T-cell (primary cell): ENCODE data around the gene PPIL4. TPM values are rescaled to one million over a fixed set of nuclear protein-coding genes. Genes with fewer than 3 reads are reported as not detected.
A peak's percentile ranks its signal among the peaks of the same experiment; 100 is the strongest.

Experiments
- ATAC-seq, 4 experiments: fragments of 200-7000 bp in 3 of 4; fragments of 150-1000 bp in 1 of 4; cut with Tn5 transposase; replicated peaks in 1 of 4; 1 replicate in 3 of 4; 2 replicates in 1 of 4; pipeline ENCODE4 v1.10.0; 2021; ENCODE audit warnings: moderate library complexity in 3 of 4, mild to moderate bottlenecking in 2 of 4, moderate number of reproducible peaks in 1 of 4
- CTCF ChIA-PET, 2 donors: fragments of 300-600 bp; sonication (Branson Sonifier 250); formaldehyde crosslinking; loops; one replicate each; lab custom pipeline; 2022; ENCODE audit warnings: antibody characterized with exemption in 2 of 2; lab: Charles Lee
- POLR2A ChIA-PET, 2 donors: fragments of 300-600 bp; sonication (Branson Sonifier 250); formaldehyde crosslinking; loops; one replicate each; lab custom pipeline; 2022; ENCODE audit warnings: antibody characterized with exemption in 2 of 2; lab: Charles Lee
- DNase-seq, 35 experiments: peaks; one replicate each; pipeline versions ENCODE4 v3.0.0 to v3.0.0-alpha.2; 2013 to 2023
- H3K27ac ChIP-seq: one replicate; pipeline ENCODE4 v1.5.1; 2013; ENCODE audit warnings: low read length
- H3K27me3 ChIP-seq, 2 experiments: replicated peaks in 1 of 2; 1 replicate in 1 of 2; 2 replicates in 1 of 2; pipeline versions ENCODE4 v1.6.1 to v1.7.0; 2013; ENCODE audit warnings: low read length in 1 of 2, mixed read lengths in 1 of 2; ENCODE audit not compliant: control insufficient read depth in 2 of 2, insufficient read depth in 2 of 2; ENCODE audit errors: extremely low read depth in 1 of 2
- H3K36me3 ChIP-seq, 2 donors: 1 replicate in 1 of 2; 2 replicates in 1 of 2; pipeline versions ENCODE4 v1.6.1 to v1.7.0; 2013; ENCODE audit warnings: low read length in 1 of 2; ENCODE audit not compliant: control insufficient read depth in 2 of 2, insufficient read depth in 1 of 2; ENCODE audit errors: extremely low read depth in 1 of 2
- H3K4me1 ChIP-seq, 2 experiments: 1 replicate in 1 of 2; 2 replicates in 1 of 2; pipeline versions ENCODE4 v1.6.1 to v1.7.0; 2013; ENCODE audit warnings: low read length in 2 of 2, mixed read lengths in 1 of 2; ENCODE audit not compliant: insufficient read depth in 2 of 2, control insufficient read depth in 1 of 2; ENCODE audit errors: extremely low read depth in 1 of 2
- H3K4me3 ChIP-seq, 2 donors: 1 replicate in 1 of 2; 2 replicates in 1 of 2; pipeline versions ENCODE4 v1.5.1 to v1.7.0; 2013; ENCODE audit warnings: mild to moderate bottlenecking in 2 of 2, low read length in 1 of 2, moderate library complexity in 1 of 2; ENCODE audit not compliant: control insufficient read depth in 1 of 2; ENCODE audit errors: extremely low read depth in 1 of 2
- H3K9me3 ChIP-seq: 2 replicates; pipeline ENCODE4 v1.7.0; 2013
- H3K27ac Mint-ChIP-seq, 2 donors: one replicate each; pipeline ENCODE4 v1.8.0; 2020 to 2021; ENCODE audit warnings: mild to moderate bottlenecking in 2 of 2, mixed read lengths in 2 of 2
- H3K27me3 Mint-ChIP-seq, 2 donors: one replicate each; pipeline ENCODE4 v1.8.0; 2021 to 2022; ENCODE audit warnings: mixed read lengths in 2 of 2
- H3K36me3 Mint-ChIP-seq: one replicate; pipeline ENCODE4 v1.8.0; 2021; ENCODE audit warnings: mixed read lengths
- H3K4me1 Mint-ChIP-seq, 3 donors: one replicate each; pipeline ENCODE4 v1.8.0; 2020 to 2022; ENCODE audit warnings: mixed read lengths in 3 of 3, mild to moderate bottlenecking in 1 of 3
- H3K4me3 Mint-ChIP-seq, 3 donors: one replicate each; pipeline ENCODE4 v1.8.0; 2020 to 2022; ENCODE audit warnings: mild to moderate bottlenecking in 3 of 3, mixed read lengths in 3 of 3, moderate library complexity in 3 of 3
- H3K9me3 Mint-ChIP-seq, 3 donors: one replicate each; pipeline ENCODE4 v1.8.0; 2020 to 2022; ENCODE audit warnings: mixed read lengths in 3 of 3
- WGBS: methylation state at CpG from one replicate; pipeline ENCODE4 v1.1.5; 2013; ENCODE audit warnings: missing lambda C conversion rate; ENCODE audit not compliant: insufficient coverage; 5-methylcytosine and 5-hydroxymethylcytosine counted together
- total RNA-seq, 35 experiments: library from RNA in 6 of 35; stranded (reverse) in 6 of 35; fragments of 120-200 nt in 1 of 35; gene quantifications; one replicate each; pipeline versions ENCODE4 v1.2.1 to v1.2.4 and lab custom pipeline; 2013 to 2026

Gene PPIL4
- total RNA-seq, 5 donors from 2014 or later (not counting 1 experiment from before 2014, with no cell fraction given): 25.2 to 32.1 (median 26.6) TPM

GRCh38 chr6:149473080-149474052 is 72.5 kb downstream of the PPIL4 start:
- Mint-ChIP-seq H3K9me3 (no peaks in the 10 kb centered on the region), H3K27me3 (no peaks in the 10 kb centered on the region), H3K4me3 (peak overlapping the region; percentile 31 to 41 (median 35)), H3K4me1 (peaks cover 34 to 79% (median 70%) of the 10 kb centered on the region in 3 donors), H3K27ac (peak overlapping the region; percentile 55 to 75), H3K36me3 (peaks cover 37% of the 10 kb centered on the region)
- Histone ChIP-seq H3K27me3 (no peaks in the 10 kb centered on the region), H3K36me3 (peaks cover 0 to 56% of the 10 kb centered on the region in 2 donors), H3K4me3 (no peak overlapping the region), H3K27ac (peak overlapping the region; percentile 2), H3K4me1 (peaks cover 0 to 72% of the 10 kb centered on the region in 2 experiments), H3K9me3 (no peaks in the 10 kb centered on the region)
- peak; percentile 52 to 58 (median 55) for ATAC-seq
- ChIA-PET POLR2A (interaction anchor here (0.6 to 1.0 kb wide), 4 partner anchors 10 to 43 kb away, joined by 3 to 4 read pairs (median 3); no protein-coding TSS in a partner anchor), CTCF (interaction anchor here (0.6 to 2.7 kb wide), 7 partner anchors 22 to 442 kb away, joined by 3 to 26 read pairs (median 4); no protein-coding TSS in a partner anchor)
- peak in 11 of 35 experiments; percentile 14 to 51 (median 27) for DNase-seq
- 68% methylated on average over 8 of the region's 21 CpGs for WGBS

- Mint-ChIP-seq H3K36me3 (peaks cover 36% of the 10 kb centered on the region), H3K4me1 (peaks cover 35 to 82% (median 72%) of the 10 kb centered on the region in 3 donors), H3K27ac (peak overlapping the region; percentile 15 to 58), H3K27me3 (no peaks in the 10 kb centered on the region), H3K9me3 (no peaks in the 10 kb centered on the region), H3K4me3 (peak overlapping the region in 1 of 3 donors; percentile 1)
- peaks cover 0 to 77% of the 10 kb centered on the region in 2 experiments for H3K4me1 ChIP-seq
- peak overlapping the region; percentile 39 for H3K27ac ChIP-seq
- H3K27me3 ChIP-seq: no peaks in the 10 kb centered on the region
- CTCF ChIA-PET: interaction anchor here in 1 of 2 donors (0.6 to 2.7 kb wide), 2 partner anchors 45 kb away, joined by 3 to 26 read pairs; no protein-coding TSS in a partner anchor
- WGBS: 83% methylated on average over 2 of the region's 5 CpGs
- POLR2A ChIA-PET: interaction anchor here in 1 of 2 donors (0.6 kb wide), 1 partner anchor 11 kb away, joined by 4 read pairs; no protein-coding TSS in a partner anchor
- H3K9me3 ChIP-seq: no peaks in the 10 kb centered on the region
- H3K4me3 ChIP-seq: no peak overlapping the region
- ATAC-seq: no peak
- no peak for DNase-seq
- H3K36me3 ChIP-seq: peaks cover 0 to 56% of the 10 kb centered on the region in 2 donors
Measured at GRCh38 chr6:149472241-149472640, 73.6 kb downstream of the PPIL4 start.

GRCh38 chr6:149471801-149472200 is 74.0 kb downstream of the PPIL4 start:
- DNase-seq (peak in 1 of 35 experiments; percentile 45), ATAC-seq (peak in 1 of 4 experiments; percentile 39)
- H3K36me3 Mint-ChIP-seq: peaks cover 31% of the 10 kb centered on the region
- H3K4me3 Mint-ChIP-seq: no peak overlapping the region
- Histone ChIP-seq H3K4me3 (no peak overlapping the region), H3K36me3 (peaks cover 0 to 54% of the 10 kb centered on the region in 2 donors), H3K4me1 (peaks cover 0 to 76% of the 10 kb centered on the region in 2 experiments), H3K9me3 (no peaks in the 10 kb centered on the region), H3K27ac (peak overlapping the region; percentile 39), H3K27me3 (no peaks in the 10 kb centered on the region)
- ChIA-PET CTCF (interaction anchor here in 1 of 2 donors (0.6 kb wide), 1 partner anchor 46 kb away, joined by 3 read pairs; no protein-coding TSS in a partner anchor), POLR2A (interaction anchor here in 1 of 2 donors (0.6 to 1.0 kb wide), 2 partner anchors 11 to 59 kb away, joined by 3 read pairs; no protein-coding TSS in a partner anchor)
- no peaks in the 10 kb centered on the region for H3K9me3 Mint-ChIP-seq
- peaks cover 31 to 82% (median 68%) of the 10 kb centered on the region in 3 donors for H3K4me1 Mint-ChIP-seq
- WGBS: 50% methylated on average over 1 of the region's 3 CpGs
- H3K27me3 Mint-ChIP-seq: no peaks in the 10 kb centered on the region
- peak overlapping the region; percentile 36 to 58 for H3K27ac Mint-ChIP-seq

GRCh38 chr6:149470948-149471347 is 74.9 kb downstream of the PPIL4 start:
- Mint-ChIP-seq H3K4me1 (peaks cover 31 to 82% (median 67%) of the 10 kb centered on the region in 3 donors), H3K4me3 (no peak overlapping the region), H3K27ac (no peak overlapping the region), H3K36me3 (peaks cover 30% of the 10 kb centered on the region), H3K27me3 (no peaks in the 10 kb centered on the region), H3K9me3 (no peaks in the 10 kb centered on the region)
- Histone ChIP-seq H3K4me3 (no peak overlapping the region), H3K4me1 (peaks cover 0 to 74% of the 10 kb centered on the region in 2 experiments), H3K36me3 (peaks cover 0 to 51% of the 10 kb centered on the region in 2 donors), H3K27ac (no peak overlapping the region), H3K9me3 (no peaks in the 10 kb centered on the region), H3K27me3 (no peaks in the 10 kb centered on the region)
- WGBS: 100% methylated on average over 2 of the region's 2 CpGs
- no peak for ATAC-seq
- ChIA-PET CTCF (interaction anchor here in 1 of 2 donors (0.5 kb wide), 2 partner anchors 317 to 453 kb away, joined by 3 read pairs; no protein-coding TSS in a partner anchor), POLR2A (interaction anchor here in 1 of 2 donors (1.0 kb wide), 1 partner anchor 12 kb away, joined by 3 read pairs; no protein-coding TSS in a partner anchor)
- DNase-seq: no peak

- WGBS: no CpG with 5 or more reads among the region's 2 CpGs
- no peaks in the 10 kb centered on the region for H3K9me3 Mint-ChIP-seq
- H3K9me3 ChIP-seq: no peaks in the 10 kb centered on the region
- H3K4me3 ChIP-seq: no peak overlapping the region
- peaks cover 2 to 46% of the 10 kb centered on the region in 2 donors for H3K36me3 ChIP-seq
- H3K27me3 ChIP-seq: no peaks in the 10 kb centered on the region
- ChIA-PET CTCF (interaction anchor here in 1 of 2 donors (0.9 kb wide), 1 partner anchor 17 kb away, joined by 3 read pairs; the partner anchor contains the start of gene ZC3H12D), POLR2A (interaction anchor here in 1 of 2 donors (0.6 kb wide), 1 partner anchor 43 kb away, joined by 3 read pairs; no protein-coding TSS in a partner anchor)
- H3K4me3 Mint-ChIP-seq: peak overlapping the region in 2 of 3 donors; percentile 26 to 59
- peaks cover 0 to 59% of the 10 kb centered on the region in 2 experiments for H3K4me1 ChIP-seq
- DNase-seq (no peak), ATAC-seq (peak in 1 of 4 experiments; percentile 42)
- peaks cover 29 to 85% (median 66%) of the 10 kb centered on the region in 3 donors for H3K4me1 Mint-ChIP-seq
- peaks cover 39% of the 10 kb centered on the region for H3K36me3 Mint-ChIP-seq
- H3K27ac ChIP-seq: peak overlapping the region; percentile 33
- peak overlapping the region; percentile 50 to 89 for H3K27ac Mint-ChIP-seq
- H3K27me3 Mint-ChIP-seq: no peaks in the 10 kb centered on the region
Measured at GRCh38 chr6:149468179-149468578, 77.7 kb downstream of the PPIL4 start.
